GM19455 (cell line): ENCODE results near the gene C1R.

ENCODE experiments used
- ATAC-seq: cut with Tn5 transposase; IDR thresholded peaks from one replicate; pipeline ENCODE4 v1.9.1; 2021; ENCODE audit not compliant: unreplicated experiment

Gene C1R

GRCh38 chr12:7100239-7100638, 8.0 kb upstream of the C1R start:
- no peak for ATAC-seq

- ATAC-seq = no peak
Measured at GRCh38 chr12:7099290-7099996, 7.2 kb upstream of the C1R start.

GRCh38 chr12:7096979-7097378, 4.7 kb upstream of the C1R start:
- ATAC-seq = no peak

- ATAC-seq = no peak
Measured at GRCh38 chr12:7096006-7096932, 4.0 kb upstream of the C1R start.

GRCh38 chr12:7093892-7094291, 1.6 kb upstream of the C1R start:
- ATAC-seq = no peak

GRCh38 chr12:7093486-7093885, 1.2 kb upstream of the C1R start:
- no peak for ATAC-seq

- no peak for ATAC-seq
Measured at GRCh38 chr12:7092986-7093460, 778 bp upstream of the C1R start.

- no peak for ATAC-seq
Measured at GRCh38 chr12:7091660-7092228, 501 bp downstream of the C1R start.

GRCh38 chr12:7091171-7091570, 1.1 kb downstream of the C1R start:
- no peak for ATAC-seq

- ATAC-seq = no peak
Measured at GRCh38 chr12:7090222-7090998, 1.8 kb downstream of the C1R start.

GRCh38 chr12:7089196-7089871, 2.9 kb downstream of the C1R start:
- no peak for ATAC-seq

GRCh38 chr12:7083125-7083524, 9.1 kb downstream of the C1R start:
- ATAC-seq = no peak

- ATAC-seq = no peak
Measured at GRCh38 chr12:7081037-7081436, 11.2 kb downstream of the C1R start.

GRCh38 chr12:7079826-7080125, 12.5 kb downstream of the C1R start:
- ATAC-seq = no peak

- no peak for ATAC-seq
Measured at GRCh38 chr12:7078163-7078562, 14.1 kb downstream of the C1R start.

GRCh38 chr12:7076493-7076892, 15.8 kb downstream of the C1R start:
- ATAC-seq = no peak

- ATAC-seq = no peak
Measured at GRCh38 chr12:7075939-7076338, 16.3 kb downstream of the C1R start.

- no peak for ATAC-seq
Measured at GRCh38 chr12:7075518-7075917, 16.7 kb downstream of the C1R start.

- ATAC-seq = no peak
Measured at GRCh38 chr12:7073946-7074345, 18.3 kb downstream of the C1R start.

- no peak for ATAC-seq
Measured at GRCh38 chr12:7072554-7072953, 19.7 kb downstream of the C1R start.

- no peak for ATAC-seq
Measured at GRCh38 chr12:7072035-7072434, 20.2 kb downstream of the C1R start.
